ENCODE data around the gene TBC1D21. TPM values are rescaled to one million over a fixed set of nuclear protein-coding genes. Genes with fewer than 3 reads are reported as not detected.

The TBC1D21 gene
- not detected in 2 replicates for total RNA-seq
- long read RNA-seq: 0 reads

GRCh38 chr15:73873456-73873855 is at the start of gene TBC1D21:
Gene TBC1D21, plus strand, starts transcription at chr15:73873564. Its CDS starts 146 bp downstream, at chr15:73873710.
- H3K36me3 Mint-ChIP-seq (ENCODE audit: insufficient read depth): no peaks in the 10 kb centered on the region
- H3K27me3 Mint-ChIP-seq: peaks cover 43% of the 10 kb centered on the region
- no peak within 1 kb of the TSS for H3K4me3 Mint-ChIP-seq (ENCODE audit: low read depth)
- no peak for TF ChIP-seq CTCF (IDR thresholded peaks at IDR 0.05; ENCODE audit: unreplicated experiment)
- DNase-seq (ENCODE audit: low spot score, unreplicated experiment): no peak
- H3K4me1 Mint-ChIP-seq (ENCODE audit: low read depth): peaks cover 1% of the 10 kb centered on the region
- H3K27ac Mint-ChIP-seq: no peak within 1 kb of the TSS
- peaks cover 4% of the 10 kb centered on the region for H3K9me3 Mint-ChIP-seq (ENCODE audit: low read depth)

GRCh38 chr15:73826711-73827251 is 46.6 kb upstream of the TBC1D21 start:
- no peak overlapping the region for H3K4me3 Mint-ChIP-seq (ENCODE audit: low read depth)
- H3K36me3 Mint-ChIP-seq (ENCODE audit: insufficient read depth): no peaks in the 10 kb centered on the region
- H3K27ac Mint-ChIP-seq: no peak overlapping the region
- H3K27me3 Mint-ChIP-seq: peaks cover 26% of the 10 kb centered on the region
- H3K4me1 Mint-ChIP-seq (ENCODE audit: low read depth): no peaks in the 10 kb centered on the region
- no peak for TF ChIP-seq CTCF (IDR thresholded peaks at IDR 0.05; ENCODE audit: unreplicated experiment)
- DNase-seq (ENCODE audit: low spot score, unreplicated experiment): no peak
- H3K9me3 Mint-ChIP-seq (ENCODE audit: low read depth): no peaks in the 10 kb centered on the region

- no peak for DNase-seq (ENCODE audit: low spot score, unreplicated experiment)
- TF ChIP-seq CTCF (IDR thresholded peaks at IDR 0.05; ENCODE audit: unreplicated experiment): no peak
- H3K27me3 Mint-ChIP-seq: peaks cover 36% of the 10 kb centered on the region
- H3K36me3 Mint-ChIP-seq (ENCODE audit: insufficient read depth): no peaks in the 10 kb centered on the region
- no peaks in the 10 kb centered on the region for H3K9me3 Mint-ChIP-seq (ENCODE audit: low read depth)
- H3K4me1 Mint-ChIP-seq (ENCODE audit: low read depth): no peaks in the 10 kb centered on the region
- H3K4me3 Mint-ChIP-seq (ENCODE audit: low read depth): no peak overlapping the region
- H3K27ac Mint-ChIP-seq: no peak overlapping the region
Measured at GRCh38 chr15:73829523-73829922, 43.8 kb upstream of the TBC1D21 start.

GRCh38 chr15:73832657-73833056 is 40.7 kb upstream of the TBC1D21 start:
- no peak for TF ChIP-seq CTCF (IDR thresholded peaks at IDR 0.05; ENCODE audit: unreplicated experiment)
- H3K36me3 Mint-ChIP-seq (ENCODE audit: insufficient read depth): no peaks in the 10 kb centered on the region
- H3K27me3 Mint-ChIP-seq: peaks cover 58% of the 10 kb centered on the region
- H3K9me3 Mint-ChIP-seq (ENCODE audit: low read depth): no peaks in the 10 kb centered on the region
- no peaks in the 10 kb centered on the region for H3K4me1 Mint-ChIP-seq (ENCODE audit: low read depth)
- DNase-seq (ENCODE audit: low spot score, unreplicated experiment): no peak
- no peak overlapping the region for H3K4me3 Mint-ChIP-seq (ENCODE audit: low read depth)
- no peak overlapping the region for H3K27ac Mint-ChIP-seq

- Mint-ChIP-seq H3K36me3 (ENCODE audit: insufficient read depth) (no peaks in the 10 kb centered on the region), H3K4me1 (ENCODE audit: low read depth) (no peaks in the 10 kb centered on the region), H3K27me3 (peaks cover 68% of the 10 kb centered on the region), H3K9me3 (ENCODE audit: low read depth) (no peaks in the 10 kb centered on the region), H3K27ac (no peak overlapping the region), H3K4me3 (ENCODE audit: low read depth) (no peak overlapping the region)
- TF ChIP-seq CTCF (IDR thresholded peaks at IDR 0.05; ENCODE audit: unreplicated experiment): no peak
- DNase-seq (ENCODE audit: low spot score, unreplicated experiment): no peak
Measured at GRCh38 chr15:73836845-73837244, 36.5 kb upstream of the TBC1D21 start.

All from progenitor cell of endocrine pancreas (in vitro differentiated cells).